ENCODE results near the gene SLC45A1.
A peak's percentile ranks its signal among the peaks of the same experiment; 100 is the strongest.

The SLC45A1 gene

DNA sequence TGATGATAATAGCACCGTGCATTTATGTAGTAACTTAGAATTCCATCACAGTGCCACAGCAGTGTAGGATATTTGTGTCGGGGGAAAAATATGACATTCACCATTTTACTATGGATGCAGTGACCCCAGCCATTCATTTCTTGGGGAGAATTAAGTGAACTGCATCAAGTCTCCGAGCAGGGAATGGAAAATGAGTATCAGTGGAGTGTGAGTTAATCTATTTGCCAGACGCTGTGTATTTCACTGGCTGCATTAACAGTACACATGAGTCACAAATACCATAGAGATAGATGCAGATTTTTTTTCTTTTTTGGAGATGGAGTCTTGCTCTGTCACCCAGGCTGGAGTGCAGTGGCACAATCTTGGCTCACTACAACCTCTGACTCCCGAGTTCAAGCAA is 33.8 kb upstream of the SLC45A1 start:
- Histone ChIP-seq H3K9me3 (ENCODE audit: insufficient read depth, low read length) (no peaks in the 10 kb centered on the region), H3K9ac (ENCODE audit: low read length) (peak overlapping the region; percentile 92), H3K79me2 (ENCODE audit: low read length) (no peaks in the 10 kb centered on the region), H2AFZ (ENCODE audit: low read depth, low read length) (no peak overlapping the region), H4K20me1 (ENCODE audit: insufficient read depth, low read length) (no peaks in the 10 kb centered on the region), H3K4me3 (ENCODE audit: low read length) (peak overlapping the region; percentile 78), H3K4me2 (ENCODE audit: low read length) (peak overlapping the region; percentile 92), H3K36me3 (replicated peaks; ENCODE audit: low read depth, low read length) (peaks cover 3% of the 10 kb centered on the region), H3K27ac (ENCODE audit: low read length) (peak overlapping the region; percentile 98), H3K4me1 (ENCODE audit: low read length) (peaks cover 38% of the 10 kb centered on the region), H3K27me3 (ENCODE audit: low read depth, low read length) (no peaks in the 10 kb centered on the region)
- TF ChIP-seq, protein P1, sequence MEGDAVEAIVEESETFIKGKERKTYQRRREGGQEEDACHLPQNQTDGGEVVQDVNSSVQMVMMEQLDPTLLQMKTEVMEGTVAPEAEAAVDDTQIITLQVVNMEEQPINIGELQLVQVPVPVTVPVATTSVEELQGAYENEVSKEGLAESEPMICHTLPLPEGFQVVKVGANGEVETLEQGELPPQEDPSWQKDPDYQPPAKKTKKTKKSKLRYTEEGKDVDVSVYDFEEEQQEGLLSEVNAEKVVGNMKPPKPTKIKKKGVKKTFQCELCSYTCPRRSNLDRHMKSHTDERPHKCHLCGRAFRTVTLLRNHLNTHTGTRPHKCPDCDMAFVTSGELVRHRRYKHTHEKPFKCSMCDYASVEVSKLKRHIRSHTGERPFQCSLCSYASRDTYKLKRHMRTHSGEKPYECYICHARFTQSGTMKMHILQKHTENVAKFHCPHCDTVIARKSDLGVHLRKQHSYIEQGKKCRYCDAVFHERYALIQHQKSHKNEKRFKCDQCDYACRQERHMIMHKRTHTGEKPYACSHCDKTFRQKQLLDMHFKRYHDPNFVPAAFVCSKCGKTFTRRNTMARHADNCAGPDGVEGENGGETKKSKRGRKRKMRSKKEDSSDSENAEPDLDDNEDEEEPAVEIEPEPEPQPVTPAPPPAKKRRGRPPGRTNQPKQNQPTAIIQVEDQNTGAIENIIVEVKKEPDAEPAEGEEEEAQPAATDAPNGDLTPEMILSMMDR (IDR thresholded peaks at IDR 0.05; ENCODE audit: low read depth, low read length): no peak
- no peak for TF ChIP-seq EZH2phosphoT487 (IDR thresholded peaks at IDR 0.05; ENCODE audit: low read depth)

DNA sequence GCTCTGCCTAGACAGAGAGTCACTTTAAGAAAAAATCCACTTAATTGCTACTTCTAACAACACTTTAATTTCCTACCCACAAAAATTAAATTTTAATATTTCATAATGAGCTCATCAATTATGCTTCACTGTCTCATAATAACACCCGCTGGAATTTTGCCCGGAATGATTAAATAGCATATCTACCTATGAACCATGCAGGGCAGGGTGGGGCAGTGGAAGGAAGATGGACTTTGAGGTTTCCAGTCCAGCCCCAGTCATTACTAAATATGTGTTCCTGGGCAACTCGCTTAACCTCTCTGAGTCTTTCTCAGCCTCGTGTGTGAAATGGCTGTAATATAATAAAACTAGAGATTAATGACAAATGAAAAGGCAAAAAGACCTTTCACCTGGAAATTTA is 32.8 kb upstream of the SLC45A1 start:
- Histone ChIP-seq H3K4me1 (ENCODE audit: low read length) (peaks cover 38% of the 10 kb centered on the region), H3K9me3 (ENCODE audit: insufficient read depth, low read length) (no peaks in the 10 kb centered on the region), H3K4me3 (ENCODE audit: low read length) (no peak overlapping the region), H3K9ac (ENCODE audit: low read length) (no peak overlapping the region), H2AFZ (ENCODE audit: low read depth, low read length) (no peak overlapping the region), H3K27me3 (ENCODE audit: low read depth, low read length) (no peaks in the 10 kb centered on the region), H3K4me2 (ENCODE audit: low read length) (no peak overlapping the region), H3K27ac (ENCODE audit: low read length) (no peak overlapping the region), H3K36me3 (replicated peaks; ENCODE audit: low read depth, low read length) (peaks cover 3% of the 10 kb centered on the region), H4K20me1 (ENCODE audit: insufficient read depth, low read length) (no peaks in the 10 kb centered on the region), H3K79me2 (ENCODE audit: low read length) (no peaks in the 10 kb centered on the region)
- TF ChIP-seq EZH2phosphoT487 (IDR thresholded peaks at IDR 0.05; ENCODE audit: low read depth): no peak
- TF ChIP-seq, protein P1 (IDR thresholded peaks at IDR 0.05; ENCODE audit: low read depth, low read length): no peak

DNA sequence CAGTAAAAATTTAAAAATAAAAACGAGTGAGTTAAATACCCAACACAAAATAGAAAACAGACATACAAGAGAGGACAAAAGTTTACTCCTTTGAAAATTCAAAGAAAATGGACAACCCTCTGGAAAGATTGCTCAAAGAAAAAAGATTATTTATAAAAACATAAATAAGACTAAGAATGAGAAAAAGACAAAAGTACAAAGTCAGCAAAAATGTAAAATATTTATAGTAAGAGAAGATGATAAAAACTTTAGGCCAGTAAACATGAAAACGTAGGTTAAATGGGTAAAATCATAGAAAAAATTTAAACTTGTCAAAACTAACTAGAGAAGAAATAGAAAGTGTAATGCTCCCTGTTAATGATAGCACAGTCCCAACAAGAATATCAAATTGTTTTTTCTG is 31.9 kb upstream of the SLC45A1 start:
- no peaks in the 10 kb centered on the region for H3K27me3 ChIP-seq (ENCODE audit: low read depth, low read length)
- peaks cover 38% of the 10 kb centered on the region for H3K4me1 ChIP-seq (ENCODE audit: low read length)
- H3K27ac ChIP-seq (ENCODE audit: low read length): no peak overlapping the region
- H3K9ac ChIP-seq (ENCODE audit: low read length): no peak overlapping the region
- peaks cover under 1% of the 10 kb centered on the region for H3K36me3 ChIP-seq (replicated peaks; ENCODE audit: low read depth, low read length)
- H3K79me2 ChIP-seq (ENCODE audit: low read length): no peaks in the 10 kb centered on the region
- no peak overlapping the region for H3K4me3 ChIP-seq (ENCODE audit: low read length)
- H3K4me2 ChIP-seq (ENCODE audit: low read length): no peak overlapping the region
- no peaks in the 10 kb centered on the region for H3K9me3 ChIP-seq (ENCODE audit: insufficient read depth, low read length)
- H2AFZ ChIP-seq (ENCODE audit: low read depth, low read length): no peak overlapping the region
- TF ChIP-seq EZH2phosphoT487 (IDR thresholded peaks at IDR 0.05; ENCODE audit: low read depth): no peak
- TF ChIP-seq, protein P1 (IDR thresholded peaks at IDR 0.05; ENCODE audit: low read depth, low read length): no peak
- no peaks in the 10 kb centered on the region for H4K20me1 ChIP-seq (ENCODE audit: insufficient read depth, low read length)

DNA sequence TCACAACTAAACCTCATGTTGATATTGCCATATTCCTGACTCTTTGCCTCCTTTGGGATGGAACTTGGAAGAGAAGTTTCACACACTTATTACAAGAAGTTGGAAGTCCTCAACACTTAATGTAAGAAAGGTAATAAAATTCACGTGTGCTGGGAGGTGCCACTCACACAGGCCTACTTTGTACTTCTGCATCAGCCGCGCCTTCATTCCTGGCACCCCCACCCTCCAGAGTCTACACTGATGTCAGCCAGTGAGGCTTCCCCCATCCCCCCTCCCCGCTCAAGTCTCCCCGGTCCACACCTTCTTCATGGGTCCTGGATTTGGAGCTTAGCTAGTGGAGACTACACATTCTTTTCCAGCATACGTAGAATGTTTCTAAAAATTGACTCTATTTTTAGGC is 24.8 kb upstream of the SLC45A1 start:
- TF ChIP-seq, protein P1 (IDR thresholded peaks at IDR 0.05; ENCODE audit: low read depth, low read length): no peak
- no peak for TF ChIP-seq EZH2phosphoT487 (IDR thresholded peaks at IDR 0.05; ENCODE audit: low read depth)
- Histone ChIP-seq H3K9ac (ENCODE audit: low read length) (no peak overlapping the region), H3K4me1 (ENCODE audit: low read length) (no peaks in the 10 kb centered on the region), H3K79me2 (ENCODE audit: low read length) (no peaks in the 10 kb centered on the region), H3K4me2 (ENCODE audit: low read length) (no peak overlapping the region), H3K4me3 (ENCODE audit: low read length) (no peak overlapping the region), H2AFZ (ENCODE audit: low read depth, low read length) (no peak overlapping the region), H3K27ac (ENCODE audit: low read length) (no peak overlapping the region), H3K27me3 (ENCODE audit: low read depth, low read length) (no peaks in the 10 kb centered on the region), H3K36me3 (replicated peaks; ENCODE audit: low read depth, low read length) (no peaks in the 10 kb centered on the region), H4K20me1 (ENCODE audit: insufficient read depth, low read length) (no peaks in the 10 kb centered on the region), H3K9me3 (ENCODE audit: insufficient read depth, low read length) (no peaks in the 10 kb centered on the region)
